Neural cell (in vitro differentiated cells): ENCODE data around the gene PLXNA2. TPM values are rescaled to one million over a fixed set of nuclear protein-coding genes. Genes with fewer than 3 reads are reported as not detected.

Source experiments
- H2AFZ ChIP-seq: fragments of 200-600, 300-800 bp; sonication (generic), shearing (Covaris generic); 2 replicates; pipeline ENCODE4 v1.6.0; 2014; ENCODE audit warnings: low read depth, mild to moderate bottlenecking, antibody characterized with exemption, low read length, moderate library complexity
- H3F3A ChIP-seq: fragments of 200-600 bp; shearing (Covaris generic); 2 replicates; pipeline ENCODE4 v1.6.1; 2016; ENCODE audit warnings: mild to moderate bottlenecking, moderate library complexity, mixed read lengths, antibody characterized with exemption, low read length; ENCODE audit not compliant: insufficient read depth, poor library complexity, severe bottlenecking
- H3K27ac ChIP-seq: fragments of 200-600, 300-800 bp; sonication (generic), shearing (Covaris generic); 2 replicates; pipeline ENCODE4 v1.5.1; 2014; ENCODE audit warnings: mild to moderate bottlenecking, low read length, moderate library complexity
- H3K27me3 ChIP-seq: fragments of 300-800, 200-600 bp; sonication (generic), shearing (Covaris generic); 2 replicates; pipeline ENCODE4 v1.6.0; 2014; ENCODE audit warnings: mild to moderate bottlenecking, low read depth, low read length, moderate library complexity; ENCODE audit not compliant: insufficient read depth
- H3K36me3 ChIP-seq: fragments of 300-800, 200-600 bp; sonication (generic), shearing (Covaris generic); 2 replicates; pipeline ENCODE4 v1.5.1; 2014; ENCODE audit warnings: mild to moderate bottlenecking, antibody characterized with exemption, low read length, moderate library complexity; ENCODE audit not compliant: insufficient read depth
- H3K4me2 ChIP-seq: fragments of 300-800, 200-600 bp; sonication (generic), shearing (Covaris generic); 2 replicates; pipeline ENCODE4 v1.6.0; 2014; ENCODE audit warnings: mild to moderate bottlenecking, low read length
- H3K4me3 ChIP-seq: fragments of 300-800, 200-600 bp; sonication (generic), shearing (Covaris generic); 2 replicates; pipeline ENCODE4 v1.5.1; 2014; ENCODE audit warnings: mild to moderate bottlenecking, low read length, moderate library complexity
- H3K79me2 ChIP-seq: fragments of 200-600 bp; shearing (Covaris generic); replicated peaks from 2 replicates; pipeline ENCODE4 v1.6.0; 2014; ENCODE audit warnings: mild to moderate bottlenecking, low read length, moderate library complexity; ENCODE audit not compliant: insufficient read depth
- H3K9ac ChIP-seq: fragments of 300-800, 200-600 bp; sonication (generic), shearing (Covaris generic); 2 replicates; pipeline ENCODE4 v1.6.1; 2016; ENCODE audit warnings: mild to moderate bottlenecking, low read length, mixed read lengths
- H3K9me2 ChIP-seq: fragments of 200-600 bp; shearing (Covaris generic); 2 replicates; pipeline ENCODE4 v1.6.1; 2016; ENCODE audit warnings: mild to moderate bottlenecking, low read length, mixed read lengths; ENCODE audit not compliant: insufficient read depth
- H3K9me3 ChIP-seq: fragments of 200-600, 300-800 bp; sonication (generic), shearing (Covaris generic); 2 replicates; pipeline ENCODE4 v1.6.1; 2016; ENCODE audit warnings: mild to moderate bottlenecking, mixed run types, low read length, moderate library complexity, mixed read lengths
- H4K20me1 ChIP-seq: fragments of 200-600 bp; shearing (Covaris generic); 2 replicates; pipeline ENCODE4 v1.6.1; 2016; ENCODE audit warnings: mild to moderate bottlenecking, mixed run types; ENCODE audit not compliant: insufficient read depth
- CTCF ChIP-seq: fragments of 450-650 bp; IDR thresholded peaks from 2 replicates; pipeline ENCODE4 v1.5.1; 2014; ENCODE audit warnings: antibody characterized with exemption, mild to moderate bottlenecking, moderate library complexity; ENCODE audit not compliant: poor library complexity, severe bottlenecking
- EP300 ChIP-seq: fragments of 450-650 bp; conservative IDR thresholded peaks from 2 replicates; pipeline ENCODE4 v1.6.1; 2014; ENCODE audit warnings: antibody characterized with exemption, mild to moderate bottlenecking, moderate library complexity; ENCODE audit not compliant: poor library complexity, severe bottlenecking
- EZH2 ChIP-seq: fragments of 200-600, 300-800 bp; shearing (Covaris generic), sonication (generic); IDR thresholded peaks from 2 replicates; pipeline ENCODE4 v1.6.1; 2014; ENCODE audit warnings: antibody characterized with exemption, low read length, borderline replicate concordance, mild to moderate bottlenecking; ENCODE audit not compliant: insufficient read depth, poor library complexity, severe bottlenecking
- MXI1 ChIP-seq: fragments of 450-650 bp; conservative IDR thresholded peaks from 2 replicates; pipeline ENCODE4 v1.6.1; 2014; ENCODE audit warnings: antibody characterized with exemption, mild to moderate bottlenecking; ENCODE audit not compliant: poor library complexity, severe bottlenecking
- POLR2AphosphoS5 ChIP-seq: IDR thresholded peaks from 2 replicates; pipeline ENCODE4 v1.6.1; 2012
- RAD21 ChIP-seq: fragments of 450-650 bp; conservative IDR thresholded peaks from 2 replicates; pipeline ENCODE4 v1.6.1; 2014; ENCODE audit warnings: antibody characterized with exemption, mild to moderate bottlenecking, moderate library complexity
- REST ChIP-seq: IDR thresholded peaks from 2 replicates; pipeline ENCODE4 v1.6.1; 2012; ENCODE audit warnings: borderline replicate concordance
- SMC3 ChIP-seq: fragments of 450-650 bp; conservative IDR thresholded peaks from 2 replicates; pipeline ENCODE4 v1.6.1; 2014; ENCODE audit warnings: antibody characterized with exemption, mild to moderate bottlenecking, moderate library complexity; ENCODE audit not compliant: poor library complexity
- TAF1 ChIP-seq: IDR thresholded peaks from 2 replicates; pipeline ENCODE4 v1.6.1; 2012; ENCODE audit warnings: low read depth
- polyA plus RNA-seq: library from polyadenylated mRNA; depleted of rRNA; stranded (reverse); fragments of >200 nt; gene quantifications from 2 replicates; pipeline ENCODE4 v1.2.3, GENCODE V29; 2014

PLXNA2 gene
- polyA plus RNA-seq, 1 donor from 2014 or later, result 30.6 TPM

- Histone ChIP-seq H3K27ac (no peak overlapping the region), H4K20me1 (no peaks in the 10 kb centered on the region), H3K9me3 (no peaks in the 10 kb centered on the region), H3K79me2 (no peaks in the 10 kb centered on the region), H3K4me2 (no peak overlapping the region), H3K9ac (no peak overlapping the region), H3K4me3 (no peak overlapping the region), H3K27me3 (no peaks in the 10 kb centered on the region), H3K9me2 (no peaks in the 10 kb centered on the region), H3K36me3 (peaks cover 5% of the 10 kb centered on the region), H3F3A (no peaks in the 10 kb centered on the region), H2AFZ (no peak overlapping the region)
- TF ChIP-seq REST, result no peak
- no peak for TF ChIP-seq RAD21
- TF ChIP-seq EZH2, result no peak
- TF ChIP-seq EP300, result no peak
- TF ChIP-seq SMC3, result no peak
- TF ChIP-seq POLR2AphosphoS5, result no peak
- no peak for TF ChIP-seq MXI1
- TF ChIP-seq TAF1, result no peak
- no peak for TF ChIP-seq CTCF
Measured at GRCh38 chr1:208042041-208042615, 202.1 kb downstream of the PLXNA2 start.

GRCh38 chr1:208041505-208041904, 202.7 kb downstream of the PLXNA2 start:
- no peak overlapping the region for H3K4me2 ChIP-seq
- H3K9ac ChIP-seq, result peak overlapping the region; percentile 37
- H4K20me1 ChIP-seq, result no peaks in the 10 kb centered on the region
- peaks cover 5% of the 10 kb centered on the region for H3K36me3 ChIP-seq
- no peaks in the 10 kb centered on the region for H3F3A ChIP-seq
- no peaks in the 10 kb centered on the region for H3K9me2 ChIP-seq
- H2AFZ ChIP-seq, result no peak overlapping the region
- no peaks in the 10 kb centered on the region for H3K79me2 ChIP-seq
- TF ChIP-seq RAD21 (no peak), REST (no peak), SMC3 (no peak), CTCF (no peak), POLR2AphosphoS5 (no peak), EZH2 (no peak), TAF1 (no peak), MXI1 (no peak), EP300 (no peak)
- no peaks in the 10 kb centered on the region for H3K9me3 ChIP-seq
- H3K4me3 ChIP-seq, result no peak overlapping the region
- peak overlapping the region; percentile 50 for H3K27ac ChIP-seq
- no peaks in the 10 kb centered on the region for H3K27me3 ChIP-seq
